HG03439 (cell line): Measurements from ENCODE around the gene ACTR3C.
"Not testable (repeated sequence)": the region's sequence is repeated elsewhere in the genome, so short reads cannot be mapped to it uniquely, and the experiment has no call there.

Experiments used
- ATAC-seq: cut with Tn5 transposase; IDR thresholded peaks from one replicate; pipeline ENCODE4 v1.9.1; 2021; ENCODE audit warnings: mild to moderate bottlenecking, moderate library complexity; ENCODE audit not compliant: unreplicated experiment

ACTR3C gene

GRCh38 chr7:150285849-150286754 lies 37.2 kb downstream of the ACTR3C start:
- ATAC-seq, result not testable (repeated sequence)

GRCh38 chr7:150283608-150284007 lies 39.7 kb downstream of the ACTR3C start:
- ATAC-seq, result not testable (repeated sequence)

GRCh38 chr7:150283111-150283510 lies 40.2 kb downstream of the ACTR3C start:
- not testable (repeated sequence) for ATAC-seq

GRCh38 chr7:150281681-150282403 lies 41.5 kb downstream of the ACTR3C start:
- not testable (repeated sequence) for ATAC-seq

GRCh38 chr7:150278383-150278782 lies 45.0 kb downstream of the ACTR3C start:
- ATAC-seq, result not testable (repeated sequence)

GRCh38 chr7:150276132-150276695 lies 47.1 kb downstream of the ACTR3C start:
- ATAC-seq, result not testable (repeated sequence)

- ATAC-seq, result not testable (repeated sequence)
Observed at GRCh38 chr7:150271898-150272297, 51.4 kb downstream of the ACTR3C start.

GRCh38 chr7:150270101-150270824 lies 53.1 kb downstream of the ACTR3C start:
- ATAC-seq, result not testable (repeated sequence)

GRCh38 chr7:150268798-150269197 lies 54.5 kb downstream of the ACTR3C start:
- not testable (repeated sequence) for ATAC-seq

- ATAC-seq, result not testable (repeated sequence)
Observed at GRCh38 chr7:150268287-150268686, 55.1 kb downstream of the ACTR3C start.

GRCh38 chr7:150266953-150267665 lies 56.2 kb downstream of the ACTR3C start:
- not testable (repeated sequence) for ATAC-seq

GRCh38 chr7:150262656-150263055 lies 60.7 kb downstream of the ACTR3C start:
- ATAC-seq, result not testable (repeated sequence)

- ATAC-seq, result not testable (repeated sequence)
Observed at GRCh38 chr7:150247745-150248144, 75.6 kb downstream of the ACTR3C start.

GRCh38 chr7:150245208-150245607 lies 78.1 kb downstream of the ACTR3C start:
- not testable (repeated sequence) for ATAC-seq

GRCh38 chr7:150242935-150243334 lies 80.4 kb downstream of the ACTR3C start:
- not testable (repeated sequence) for ATAC-seq

GRCh38 chr7:150225444-150225843 lies 97.9 kb downstream of the ACTR3C start:
- not testable (repeated sequence) for ATAC-seq

- not testable (repeated sequence) for ATAC-seq
Observed at GRCh38 chr7:150222083-150222972, 101.0 kb downstream of the ACTR3C start.

- not testable (repeated sequence) for ATAC-seq
Observed at GRCh38 chr7:150220673-150221181, 102.6 kb downstream of the ACTR3C start.
